Liver (tissue), 9 donors: ENCODE data around the gene WIPF1. TPM values are rescaled to one million over a fixed set of nuclear protein-coding genes. Genes with fewer than 3 reads are reported as not detected.

Experiments used
- DNase-seq: peaks from one replicate; pipeline ENCODE4 v3.0.0-alpha.2; 2017; ENCODE audit warnings: low spot score
- H3K27ac ChIP-seq, 2 donors: one replicate each; pipeline ENCODE4 v1.7.0; 2013; ENCODE audit warnings: inconsistent platforms in 2 of 2, low read length in 2 of 2, control low read depth in 1 of 2, low read depth in 1 of 2, mild to moderate bottlenecking in 1 of 2
- H3K27me3 ChIP-seq, 4 donors: one replicate each; pipeline versions ENCODE4 v1.6.1 to v1.7.0; 2013; ENCODE audit warnings: low read length in 3 of 4, inconsistent platforms in 1 of 4, mild to moderate bottlenecking in 1 of 4, moderate library complexity in 1 of 4; ENCODE audit not compliant: control insufficient read depth in 4 of 4, insufficient read depth in 4 of 4
- H3K36me3 ChIP-seq, 4 donors: one replicate each; pipeline versions ENCODE4 v1.6.1 to v1.7.0; 2013; ENCODE audit warnings: low read length in 3 of 4, mild to moderate bottlenecking in 3 of 4, low read depth in 1 of 4, moderate library complexity in 1 of 4; ENCODE audit not compliant: control insufficient read depth in 4 of 4, insufficient read depth in 3 of 4
- H3K4me1 ChIP-seq, 4 donors: one replicate each; pipeline versions ENCODE4 v1.6.1 to v1.7.0; 2013; ENCODE audit warnings: low read length in 3 of 4, mild to moderate bottlenecking in 3 of 4, moderate library complexity in 1 of 4; ENCODE audit not compliant: control insufficient read depth in 4 of 4, insufficient read depth in 4 of 4
- H3K4me3 ChIP-seq, 3 donors: one replicate each; pipeline versions ENCODE4 v1.6.1 to v1.7.0; 2013; ENCODE audit warnings: low read length in 3 of 3, control low read depth in 1 of 3, low read depth in 1 of 3, mild to moderate bottlenecking in 1 of 3
- H3K9ac ChIP-seq, 2 donors: one replicate each; pipeline ENCODE4 v1.7.0; 2013; ENCODE audit warnings: low read length in 2 of 2, mild to moderate bottlenecking in 2 of 2, moderate library complexity in 2 of 2, control low read depth in 1 of 2, low read depth in 1 of 2
- H3K9me3 ChIP-seq, 4 donors: one replicate each; pipeline versions ENCODE4 v1.6.1 to v1.7.0; 2013; ENCODE audit warnings: low read length in 3 of 4; ENCODE audit not compliant: control insufficient read depth in 4 of 4
- EGR1 ChIP-seq, 2 donors: IDR thresholded peaks; 2 replicates each; pipeline ENCODE4 v1.6.1; 2016 to 2018; ENCODE audit warnings: antibody characterized with exemption in 2 of 2, low read depth in 2 of 2
- FOXA1 ChIP-seq: IDR thresholded peaks from 2 replicates; pipeline ENCODE4 v1.6.1; 2016; ENCODE audit warnings: antibody characterized with exemption
- FOXA2 ChIP-seq: IDR thresholded peaks from 2 replicates; pipeline ENCODE4 v1.6.1; 2016; ENCODE audit warnings: antibody characterized with exemption
- GABPA ChIP-seq, 2 donors: IDR thresholded peaks in 1 of 2; conservative IDR thresholded peaks in 1 of 2; 2 replicates each; pipeline ENCODE4 v1.6.1; 2016; ENCODE audit warnings: antibody characterized with exemption in 2 of 2, mild to moderate bottlenecking in 1 of 2, moderate library complexity in 1 of 2
- HNF4A ChIP-seq, 2 donors: conservative IDR thresholded peaks; 2 replicates each; pipeline ENCODE4 v1.6.1; 2016; ENCODE audit warnings: antibody characterized with exemption in 2 of 2, mild to moderate bottlenecking in 2 of 2
- HNF4G ChIP-seq: IDR thresholded peaks from 2 replicates; pipeline ENCODE4 v1.6.1; 2016; ENCODE audit warnings: antibody characterized with exemption
- JUND ChIP-seq, 2 donors: IDR thresholded peaks; 2 replicates each; pipeline ENCODE4 v1.6.1; 2016; ENCODE audit warnings: antibody characterized with exemption in 2 of 2
- MAX ChIP-seq: IDR thresholded peaks from 2 replicates; pipeline ENCODE4 v1.6.1; 2016; ENCODE audit warnings: antibody characterized with exemption
- NR2F2 ChIP-seq: IDR thresholded peaks from 2 replicates; pipeline ENCODE4 v1.6.1; 2016; ENCODE audit warnings: antibody characterized with exemption
- RAD21 ChIP-seq, 2 donors: IDR thresholded peaks; 2 replicates each; pipeline ENCODE4 v1.6.1; 2016; ENCODE audit warnings: antibody characterized with exemption in 2 of 2, mild to moderate bottlenecking in 2 of 2
- REST ChIP-seq: IDR thresholded peaks from 2 replicates; pipeline ENCODE4 v1.6.1; 2016; ENCODE audit warnings: antibody characterized with exemption, mild to moderate bottlenecking
- RXRA ChIP-seq, 2 donors: IDR thresholded peaks; 2 replicates each; pipeline ENCODE4 v1.6.1; 2017 to 2018; ENCODE audit warnings: antibody characterized with exemption in 2 of 2, mild to moderate bottlenecking in 1 of 2
- SP1 ChIP-seq: IDR thresholded peaks from 2 replicates; pipeline ENCODE4 v1.6.1; 2018; ENCODE audit warnings: antibody characterized with exemption, mild to moderate bottlenecking
- TAF1 ChIP-seq: conservative IDR thresholded peaks from 2 replicates; pipeline ENCODE4 v1.6.1; 2016; ENCODE audit warnings: antibody characterized with exemption, mild to moderate bottlenecking
- YY1 ChIP-seq: IDR thresholded peaks from 2 replicates; pipeline ENCODE4 v1.6.1; 2016; ENCODE audit warnings: antibody characterized with exemption, mild to moderate bottlenecking
- ZBTB33 ChIP-seq: IDR thresholded peaks from 2 replicates; pipeline ENCODE4 v1.6.1; 2016; ENCODE audit warnings: antibody characterized with exemption
- WGBS: extraction: QIAGEN DNeasy Blood & Tissue Kit; methylation state at CpG from one replicate; pipeline ENCODE4 v1.1.7; 2013; 5-methylcytosine and 5-hydroxymethylcytosine counted together
- polyA plus RNA-seq, 2 donors: library from polyadenylated mRNA; stranded (reverse) in 1 of 2; unstranded in 1 of 2; fragments of 200-250 nt in 1 of 2; fragments of >200 nt in 1 of 2; fragmentation: Nextera tagmentation in 1 of 2; extraction: Ambion mirVana in 1 of 2; gene quantifications; one replicate each; pipeline versions ENCODE4 v1.2.1 to v1.2.3, GENCODE V29; 2013 to 2015
- total RNA-seq, 2 donors: library from RNA; depleted of rRNA; stranded (reverse); fragments of >200 nt; gene quantifications; one replicate each; pipeline ENCODE4 v1.2.3, GENCODE V29; 2014
- TF ChIP-seq, protein P1 (sequence below): fragments of 150-350 bp; IDR thresholded peaks from 2 replicates; pipeline ENCODE4 v1.5.1; 2017; ENCODE audit warnings: improper control_type of control experiment, low read depth, low read length; ENCODE audit not compliant: missing input control
- TF ChIP-seq, protein P2 (sequence below): IDR thresholded peaks from 2 replicates; pipeline ENCODE4 v1.6.1; 2016; ENCODE audit warnings: antibody characterized with exemption
- donor health status: healthy.
- donor health status: healthy.
- donor health status: healthy.
- donor health status: healthy.
- donor health status: healthy.

WIPF1 gene
- total and polyA plus RNA-seq, 4 donors, result 4.7 to 7.7 (median 6.3) TPM

- Histone ChIP-seq H3K27me3 (no peaks in the 10 kb centered on the region), H3K4me3 (no peak overlapping the region), H3K4me1 (peaks cover 4 to 12% (median 9%) of the 10 kb centered on the region in 4 donors), H3K27ac (no peak overlapping the region), H3K9me3 (no peaks in the 10 kb centered on the region), H3K36me3 (no peaks in the 10 kb centered on the region), H3K9ac (no peak overlapping the region)
- 96% methylated on average over 3 of the region's 3 CpGs for WGBS
- TF ChIP-seq JUND (IDR thresholded peaks at IDR 0.05), result no peak
- no peak for TF ChIP-seq TAF1
- TF ChIP-seq, protein P1, sequence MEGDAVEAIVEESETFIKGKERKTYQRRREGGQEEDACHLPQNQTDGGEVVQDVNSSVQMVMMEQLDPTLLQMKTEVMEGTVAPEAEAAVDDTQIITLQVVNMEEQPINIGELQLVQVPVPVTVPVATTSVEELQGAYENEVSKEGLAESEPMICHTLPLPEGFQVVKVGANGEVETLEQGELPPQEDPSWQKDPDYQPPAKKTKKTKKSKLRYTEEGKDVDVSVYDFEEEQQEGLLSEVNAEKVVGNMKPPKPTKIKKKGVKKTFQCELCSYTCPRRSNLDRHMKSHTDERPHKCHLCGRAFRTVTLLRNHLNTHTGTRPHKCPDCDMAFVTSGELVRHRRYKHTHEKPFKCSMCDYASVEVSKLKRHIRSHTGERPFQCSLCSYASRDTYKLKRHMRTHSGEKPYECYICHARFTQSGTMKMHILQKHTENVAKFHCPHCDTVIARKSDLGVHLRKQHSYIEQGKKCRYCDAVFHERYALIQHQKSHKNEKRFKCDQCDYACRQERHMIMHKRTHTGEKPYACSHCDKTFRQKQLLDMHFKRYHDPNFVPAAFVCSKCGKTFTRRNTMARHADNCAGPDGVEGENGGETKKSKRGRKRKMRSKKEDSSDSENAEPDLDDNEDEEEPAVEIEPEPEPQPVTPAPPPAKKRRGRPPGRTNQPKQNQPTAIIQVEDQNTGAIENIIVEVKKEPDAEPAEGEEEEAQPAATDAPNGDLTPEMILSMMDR, result no peak
- TF ChIP-seq HNF4A (conservative IDR thresholded peaks at IDR 0.05), result no peak
- no peak for TF ChIP-seq RXRA (IDR thresholded peaks at IDR 0.05)
- TF ChIP-seq REST, result no peak
- no peak for TF ChIP-seq YY1
- TF ChIP-seq EGR1 (IDR thresholded peaks at IDR 0.05; ENCODE audit: low read depth in 2 of 2), result no peak
- TF ChIP-seq, protein P2, sequence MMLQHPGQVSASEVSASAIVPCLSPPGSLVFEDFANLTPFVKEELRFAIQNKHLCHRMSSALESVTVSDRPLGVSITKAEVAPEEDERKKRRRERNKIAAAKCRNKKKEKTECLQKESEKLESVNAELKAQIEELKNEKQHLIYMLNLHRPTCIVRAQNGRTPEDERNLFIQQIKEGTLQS, result no peak
- no peak for TF ChIP-seq SP1
- TF ChIP-seq FOXA1, result no peak
- TF ChIP-seq GABPA (IDR thresholded peaks at IDR 0.05 in 1 of 2, conservative IDR thresholded peaks at IDR 0.05 in 1 of 2), result no peak
- TF ChIP-seq NR2F2, result no peak
- no peak for TF ChIP-seq RAD21 (IDR thresholded peaks at IDR 0.05)
- TF ChIP-seq ZBTB33, result no peak
- TF ChIP-seq HNF4G, result no peak
- no peak for TF ChIP-seq MAX
- TF ChIP-seq FOXA2, result no peak
- DNase-seq, result no peak
Observed at GRCh38 chr2:174621323-174621722, 23.7 kb upstream of the WIPF1 start.
